GM10248 (cell line): ENCODE measurements around the gene STRN4.
A peak's percentile ranks its signal among the peaks of the same experiment; 100 is the strongest.
"Not testable (repeated sequence)": the region's sequence is repeated elsewhere in the genome, so short reads cannot be mapped to it uniquely, and the experiment has no call there.

Source experiments
- CTCF ChIA-PET: fragments of 300-600 bp; sonication (Branson Sonifier 250); formaldehyde crosslinking; extraction: SDS; loops from one replicate; lab custom pipeline; 2021; ENCODE audit warnings: antibody characterized with exemption; lab: Yijun Ruan, JAX
- POLR2A ChIA-PET: fragments of 350-650 bp; sonication (Branson Sonifier 250); formaldehyde crosslinking; extraction: SDS; loops from one replicate; lab custom pipeline; 2020; ENCODE audit warnings: antibody characterized with exemption; lab: Yijun Ruan, JAX
- DNase-seq: peaks from one replicate; pipeline ENCODE4 v3.0.0; 2012; ENCODE audit errors: extremely low spot score
- CTCF ChIP-seq: IDR thresholded peaks from 2 replicates; pipeline ENCODE4 v1.5.1; 2012; ENCODE audit warnings: mild to moderate bottlenecking, low read depth; ENCODE audit errors: extremely low read depth, missing control alignments, control extremely low read depth

STRN4 gene

GRCh38 chr19:46713781-46714443 is 32.3 kb downstream of the STRN4 start:
- TF ChIP-seq CTCF, result no peak
- ChIA-PET CTCF (interaction anchor here (1.0 to 5.3 kb wide), 7 partner anchors 10 to 100 kb away, joined by 3 to 56 read pairs (median 6); no protein-coding TSS in a partner anchor), POLR2A (interaction anchor here (0.9 kb wide), 2 partner anchors 9 to 71 kb away, joined by 3 to 4 read pairs; no protein-coding TSS in a partner anchor)
- DNase-seq, result peak; percentile 81

GRCh38 chr19:46712768-46713338 is 33.4 kb downstream of the STRN4 start:
- ChIA-PET POLR2A (interaction anchor here (0.6 to 0.7 kb wide), 2 partner anchors 54 to 60 kb away, joined by 4 to 5 read pairs; no protein-coding TSS in a partner anchor), CTCF (interaction anchor here (1.0 to 5.3 kb wide), 4 partner anchors 9 to 51 kb away, joined by 3 to 56 read pairs (median 24); no protein-coding TSS in a partner anchor)
- not testable (repeated sequence) for DNase-seq

- TF ChIP-seq CTCF, result no peak
- POLR2A ChIA-PET, result no interaction called here
- CTCF ChIA-PET, result interaction anchor here (2.0 to 3.1 kb wide), 2 partner anchors 18 to 130 kb away, joined by 6 to 13 read pairs; no protein-coding TSS in a partner anchor
Observed at GRCh38 chr19:46710687-46711086, 35.6 kb downstream of the STRN4 start.

GRCh38 chr19:46704379-46705076 is 41.7 kb downstream of the STRN4 start:
- TF ChIP-seq CTCF, result peak; percentile 90
- ChIA-PET POLR2A (interaction anchor here (0.5 to 1.2 kb wide), 3 partner anchors 10 to 80 kb away, joined by 3 to 6 read pairs (median 4); no protein-coding TSS in a partner anchor), CTCF (interaction anchor here (0.7 to 5.9 kb wide), 32 partner anchors 9 to 313 kb away, joined by 3 to 66 read pairs (median 4); partner anchors contain the start of genes CALM3 and DACT3)
- DNase-seq, result peak; percentile 92

More at GRCh38 chr19:46710687-46711086, 35.6 kb downstream of the STRN4 start:
- DNase-seq, result no peak

GRCh38 chr19:46700704-46701103 is 45.5 kb downstream of the STRN4 start:
- POLR2A ChIA-PET, result no interaction called here
- CTCF ChIA-PET, result no interaction called here
- no peak for TF ChIP-seq CTCF
- no peak for DNase-seq

- no peak for DNase-seq
- TF ChIP-seq CTCF, result no peak
- POLR2A ChIA-PET, result no interaction called here
- CTCF ChIA-PET, result no interaction called here
Observed at GRCh38 chr19:46698395-46699321, 47.6 kb downstream of the STRN4 start.
